GM19438 (cell line): ENCODE data around the gene TBC1D13.
"Not testable (repeated sequence)": the region's sequence is repeated elsewhere in the genome, so short reads cannot be mapped to it uniquely, and the experiment has no call there.

Source experiments
- ATAC-seq: cut with Tn5 transposase; IDR thresholded peaks from one replicate; pipeline ENCODE4 v1.9.1; 2021; ENCODE audit warnings: low read depth; ENCODE audit not compliant: unreplicated experiment

TBC1D13 gene

DNA sequence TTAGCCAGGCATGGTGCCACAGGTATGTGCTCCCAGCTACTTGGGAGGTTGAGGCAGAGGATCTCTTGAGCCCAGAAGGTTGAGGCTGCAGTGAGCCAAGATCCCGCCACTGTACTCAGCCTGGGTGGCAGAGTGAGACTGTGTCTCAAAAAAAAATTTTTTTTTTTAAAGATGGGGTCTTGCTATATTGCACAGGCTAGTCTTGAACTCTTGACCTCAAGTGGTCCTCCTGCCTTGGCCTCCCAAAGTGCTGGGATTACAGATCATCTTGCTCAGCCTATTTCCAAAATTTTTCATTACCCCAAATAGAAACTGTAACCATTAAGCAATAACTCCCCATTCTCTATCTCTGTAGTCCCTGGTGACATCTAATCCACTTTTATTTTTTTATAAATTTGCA is 4.4 kb upstream of the TBC1D13 start:
- ATAC-seq, result no peak

DNA sequence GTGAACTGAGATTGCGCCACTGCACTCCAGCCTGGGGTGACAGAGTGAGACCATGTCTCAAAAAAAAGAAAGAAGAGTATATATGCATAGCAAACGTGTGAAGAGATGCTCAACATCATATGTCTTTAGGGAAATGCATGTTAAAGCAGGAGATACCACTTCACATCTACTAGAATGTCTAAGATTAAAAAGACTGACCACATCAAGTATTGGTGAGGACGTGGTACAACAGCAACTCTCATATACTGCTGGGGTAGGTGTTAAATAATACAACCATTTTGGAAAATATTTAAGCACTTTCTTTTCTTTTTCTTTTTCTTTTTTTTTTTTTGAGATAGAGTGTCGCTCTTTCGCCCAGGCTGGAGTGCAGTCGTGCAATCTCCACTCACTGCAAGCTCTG is 1.6 kb upstream of the TBC1D13 start:
- no peak for ATAC-seq

DNA sequence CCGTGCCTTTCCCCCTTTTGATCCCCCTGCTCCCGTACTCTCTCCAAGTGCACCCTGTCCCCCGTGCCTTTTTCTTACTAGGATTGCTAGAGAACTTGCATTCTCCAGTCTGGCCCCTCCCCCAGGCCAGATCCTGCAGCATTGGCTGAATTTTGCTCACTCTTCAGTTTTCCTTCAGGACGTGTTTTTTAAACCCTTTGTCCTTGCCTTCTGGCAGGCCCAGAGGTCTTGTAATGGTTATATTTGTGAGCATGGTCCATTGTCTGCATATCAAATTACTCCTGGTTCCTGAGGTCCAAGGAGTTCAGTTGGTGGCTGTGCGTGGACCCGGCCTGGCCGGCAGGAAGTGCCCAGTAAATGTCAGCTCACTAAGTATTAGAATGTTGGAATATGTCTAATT is 606 bp downstream of the TBC1D13 start:
- no peak for ATAC-seq

DNA sequence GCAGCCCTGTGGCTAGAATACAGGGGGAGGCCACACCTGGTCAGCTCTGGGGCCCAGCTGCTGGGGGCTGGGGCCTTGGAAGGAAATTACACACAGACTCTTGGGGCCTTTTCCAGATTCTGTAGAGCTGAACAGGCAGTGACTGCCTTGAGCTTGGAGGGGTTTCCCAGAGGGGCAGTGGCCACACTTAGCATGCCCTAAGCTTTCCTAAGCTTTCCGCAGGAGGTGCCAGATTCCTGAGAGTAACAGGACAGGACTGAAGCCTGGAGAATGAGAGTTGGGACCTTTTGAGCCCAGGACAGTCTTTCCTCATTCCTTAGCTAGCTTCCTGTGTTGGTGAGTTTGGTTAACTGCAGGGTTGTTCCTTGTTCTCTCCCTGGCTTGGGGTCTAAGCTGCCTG is 1.4 kb downstream of the TBC1D13 start:
- ATAC-seq, result no peak

DNA sequence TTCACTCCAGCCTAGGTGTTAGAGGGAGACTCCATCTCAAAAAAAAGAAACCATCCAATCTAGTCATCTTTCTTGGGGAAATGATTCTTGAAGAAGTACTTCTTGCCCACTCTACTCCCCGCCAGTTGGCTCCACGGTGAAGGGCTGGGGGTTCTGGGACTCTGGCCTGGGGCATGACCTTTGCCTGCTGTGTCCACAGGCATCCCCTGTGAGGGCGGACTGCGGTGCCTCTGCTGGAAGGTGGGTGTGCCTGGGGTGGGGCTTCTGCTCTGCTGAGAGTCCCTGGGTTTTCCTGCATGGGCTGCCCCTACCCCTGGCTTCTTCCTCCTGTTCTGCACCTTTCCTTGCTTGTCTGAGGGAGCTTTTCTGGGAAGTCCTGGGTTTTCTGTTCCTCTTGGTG is 3.5 kb downstream of the TBC1D13 start:
- ATAC-seq, result no peak

DNA sequence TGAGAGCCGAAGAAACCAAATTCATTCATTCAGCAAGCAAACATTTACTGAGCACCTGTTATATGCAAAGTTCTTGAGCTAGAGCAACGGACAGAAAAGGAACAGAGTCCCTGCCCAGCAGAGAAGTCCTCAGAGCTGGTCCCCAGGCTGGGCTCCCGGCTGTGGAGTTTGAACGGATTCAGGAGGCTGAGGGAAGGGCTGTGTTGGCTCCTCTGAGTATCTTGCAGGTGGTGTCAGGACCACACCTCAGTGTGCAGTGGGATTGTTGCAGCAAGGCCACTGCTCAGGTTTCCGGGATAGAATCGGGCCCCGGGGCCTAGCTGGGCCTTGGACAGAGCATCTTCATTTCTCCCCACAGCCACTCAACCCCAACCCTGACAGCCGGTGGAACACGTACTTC is 5.1 kb downstream of the TBC1D13 start:
- no peak for ATAC-seq

DNA sequence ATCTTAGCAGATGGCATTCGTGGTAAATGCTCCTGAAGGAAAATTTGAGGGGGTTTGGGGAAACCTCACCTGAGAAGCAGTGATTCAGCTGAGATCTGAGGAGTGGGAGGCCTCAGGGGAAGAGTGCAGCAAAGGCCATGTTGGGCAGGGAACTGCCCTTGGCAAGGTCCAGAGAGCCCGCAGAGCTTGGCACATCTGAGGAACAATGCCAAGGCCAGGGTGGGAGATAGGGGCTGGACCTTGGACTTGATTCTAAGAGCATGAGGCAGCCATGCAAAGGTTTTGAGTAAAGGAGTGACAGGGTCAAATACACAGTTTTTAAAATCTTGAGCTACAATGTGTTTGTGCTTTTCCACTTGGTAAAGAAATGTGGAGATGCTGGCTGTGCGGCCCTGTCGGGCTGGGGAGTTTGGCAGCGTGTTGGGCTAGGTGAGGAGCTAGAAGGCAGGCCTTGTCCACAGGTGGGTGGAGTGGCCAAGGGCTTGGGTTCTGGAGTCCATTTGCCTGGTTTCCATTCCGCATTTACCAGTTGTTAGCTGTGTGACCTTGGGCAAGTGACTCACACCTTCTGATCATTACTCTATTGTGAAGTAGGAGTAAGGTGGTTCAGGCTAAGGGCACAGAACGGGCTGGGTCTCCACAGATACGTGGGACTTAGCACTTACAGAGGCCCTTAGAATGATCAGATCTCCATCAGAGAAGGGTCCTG is 6.1 kb downstream of the TBC1D13 start:
- no peak for ATAC-seq

DNA sequence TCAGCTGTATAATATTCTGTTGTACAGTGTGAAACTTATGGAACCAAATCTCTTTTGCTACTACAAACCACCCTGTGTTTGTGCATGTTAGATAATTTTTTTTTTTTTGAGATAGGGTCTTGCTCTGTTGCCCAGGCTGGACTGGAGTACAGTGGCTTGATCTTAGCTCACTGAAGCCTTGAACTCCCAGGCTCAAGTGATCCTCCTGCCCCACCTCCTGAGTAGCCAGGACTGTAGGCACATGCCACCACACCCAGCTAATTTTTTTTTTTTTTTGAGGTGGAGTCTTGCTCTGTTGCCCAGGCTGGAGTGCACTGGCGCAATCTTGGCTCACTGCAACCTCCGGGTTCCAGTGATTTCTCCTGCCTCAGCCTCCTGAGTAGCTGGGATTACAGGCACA is 7.9 kb downstream of the TBC1D13 start:
- ATAC-seq, result not testable (repeated sequence)

DNA sequence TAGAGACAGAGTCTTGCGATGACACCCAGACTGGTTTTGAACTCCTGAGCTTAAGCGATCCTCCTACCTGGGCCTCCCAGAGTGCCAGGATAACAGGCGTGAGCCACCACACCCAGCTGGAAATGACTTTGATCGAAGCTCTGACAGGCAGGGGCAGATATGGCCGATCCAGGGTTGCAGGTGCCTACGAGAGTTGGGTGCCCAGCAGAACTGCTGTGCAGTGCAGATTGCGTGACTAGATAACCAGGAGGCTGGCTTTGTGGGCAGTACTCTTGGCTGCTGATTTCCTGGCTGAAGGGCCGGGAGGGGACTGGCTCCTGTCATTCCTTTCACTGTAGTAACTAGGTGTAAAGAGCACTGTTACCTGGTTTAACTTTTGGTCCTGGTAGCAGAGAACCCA is 11.8 kb downstream of the TBC1D13 start:
- ATAC-seq, result no peak

DNA sequence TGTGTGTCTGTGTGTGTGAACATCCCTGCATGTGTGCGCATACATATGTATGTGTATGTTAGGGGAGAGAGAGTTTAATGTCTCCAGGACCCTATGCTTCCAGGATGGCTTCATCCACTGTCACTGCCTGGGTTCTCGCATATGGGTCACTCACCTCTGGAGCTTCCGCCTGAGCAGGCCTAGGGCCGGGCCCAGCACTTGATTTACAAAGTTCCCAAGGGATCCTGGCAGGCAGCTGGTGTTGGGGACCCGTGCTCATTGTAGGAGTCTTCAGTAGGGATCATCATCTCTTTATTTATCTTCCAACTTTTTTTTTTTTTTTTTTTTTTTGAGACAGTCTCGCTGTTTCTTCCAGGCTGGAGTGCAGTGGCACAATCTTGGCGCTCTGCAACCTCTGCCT is 13.0 kb downstream of the TBC1D13 start:
- ATAC-seq, result no peak

DNA sequence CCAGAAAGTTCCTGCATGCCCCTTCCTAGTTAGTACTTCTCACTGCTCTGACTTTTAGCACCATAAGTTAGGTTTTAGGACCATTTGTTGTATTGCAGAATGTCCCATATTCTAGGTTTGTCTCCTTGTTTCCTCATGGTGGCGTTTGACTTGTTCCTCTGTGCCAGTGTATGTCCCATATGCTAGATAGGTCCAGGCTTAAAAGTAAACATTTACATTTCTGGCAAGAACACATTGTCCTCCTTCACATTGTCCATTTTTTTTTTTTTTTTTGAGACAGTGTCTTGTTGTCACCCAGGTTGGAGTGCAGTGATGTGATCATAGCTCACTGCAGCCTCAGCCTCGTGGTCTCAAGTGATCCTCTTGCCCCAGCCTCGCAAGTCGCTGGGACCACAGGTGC is 15.4 kb downstream of the TBC1D13 start:
- ATAC-seq, result no peak

DNA sequence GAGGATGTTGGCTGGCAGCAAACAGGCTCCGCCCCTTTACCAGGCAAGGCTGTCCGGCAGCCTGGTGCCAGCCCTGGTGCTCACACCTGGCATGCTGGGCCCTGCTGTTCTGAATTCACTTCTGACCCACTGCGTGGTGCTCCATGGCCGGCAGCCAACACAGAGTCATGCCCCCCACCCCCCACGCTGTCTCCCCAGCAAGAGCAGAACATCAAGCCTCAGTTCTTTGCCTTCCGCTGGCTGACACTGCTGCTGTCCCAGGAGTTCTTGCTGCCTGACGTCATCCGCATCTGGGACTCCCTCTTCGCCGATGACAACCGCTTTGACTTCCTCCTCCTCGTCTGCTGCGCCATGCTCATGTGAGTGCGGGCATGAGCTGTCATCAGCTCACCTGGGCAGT is 18.6 kb downstream of the TBC1D13 start:
- ATAC-seq, result no peak

DNA sequence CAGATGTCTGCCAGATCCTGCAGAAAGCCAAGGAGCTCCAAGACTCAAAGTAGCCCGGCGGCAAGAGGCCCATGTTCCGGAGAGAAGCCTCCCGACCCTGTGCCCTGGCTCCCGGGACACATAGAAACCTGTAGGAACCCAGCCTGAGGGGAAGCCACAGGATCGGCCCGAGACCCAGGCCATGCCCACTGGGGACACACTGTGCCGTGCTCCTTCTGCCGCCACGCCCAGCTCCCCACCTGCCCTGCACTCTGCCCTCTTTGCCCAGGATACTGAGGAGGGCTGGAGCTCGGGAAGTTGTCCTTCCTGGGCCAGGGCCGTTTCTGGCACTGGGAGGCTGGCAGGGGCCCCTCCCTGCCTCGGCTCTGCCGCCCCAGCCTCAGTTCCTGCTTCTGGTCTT is 20.8 kb downstream of the TBC1D13 start:
- ATAC-seq, result no peak

DNA sequence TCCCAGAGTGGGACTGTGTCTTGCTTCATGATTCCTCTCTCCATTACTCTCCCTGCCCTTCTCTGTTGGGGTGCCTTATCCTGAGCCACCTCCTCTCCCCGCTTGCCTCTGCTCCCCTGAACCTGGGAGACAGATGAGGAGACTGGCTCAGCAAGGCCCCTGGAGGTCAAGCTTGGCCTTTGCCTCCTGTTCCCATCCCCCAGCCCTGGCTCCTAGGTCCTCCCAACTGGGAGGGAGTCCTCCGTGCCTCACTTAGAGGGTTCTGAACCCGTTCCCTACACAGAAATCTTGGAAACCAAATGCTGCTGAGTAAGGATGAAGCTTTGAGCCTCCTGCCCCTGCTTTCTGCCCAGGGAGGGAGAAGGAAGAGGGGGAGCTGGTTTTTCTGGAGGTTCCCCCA is 21.5 kb downstream of the TBC1D13 start:
- ATAC-seq, result no peak

DNA sequence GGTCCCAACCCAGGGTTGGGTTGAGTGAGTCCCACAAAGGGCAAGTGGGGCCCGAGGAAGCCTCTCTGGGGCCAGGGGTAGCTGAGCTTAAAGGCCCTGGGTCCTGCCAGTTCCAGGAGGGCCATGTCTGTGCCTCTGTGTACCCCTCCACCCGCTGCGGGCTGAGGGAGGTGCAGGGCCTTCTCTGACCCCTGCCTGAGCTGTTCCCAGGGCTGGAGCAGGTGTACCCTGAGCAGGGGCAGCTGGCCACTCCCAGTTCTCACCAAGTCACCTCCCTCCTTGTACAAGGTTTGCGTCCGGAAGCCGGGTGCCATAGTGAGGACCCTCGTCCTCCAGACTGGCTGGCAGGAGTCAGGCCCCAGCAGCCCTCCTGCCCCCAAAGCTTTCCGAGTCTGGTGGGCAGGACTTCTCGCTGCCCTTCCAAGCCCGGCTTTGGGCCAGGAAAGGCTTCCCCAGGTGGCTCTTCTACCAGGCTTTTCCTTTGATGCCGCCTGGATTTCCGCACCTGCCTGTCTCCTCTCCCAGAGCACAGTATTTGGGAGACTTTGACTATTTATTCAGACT is 22.1 kb downstream of the TBC1D13 start:
- ATAC-seq, result no peak

DNA sequence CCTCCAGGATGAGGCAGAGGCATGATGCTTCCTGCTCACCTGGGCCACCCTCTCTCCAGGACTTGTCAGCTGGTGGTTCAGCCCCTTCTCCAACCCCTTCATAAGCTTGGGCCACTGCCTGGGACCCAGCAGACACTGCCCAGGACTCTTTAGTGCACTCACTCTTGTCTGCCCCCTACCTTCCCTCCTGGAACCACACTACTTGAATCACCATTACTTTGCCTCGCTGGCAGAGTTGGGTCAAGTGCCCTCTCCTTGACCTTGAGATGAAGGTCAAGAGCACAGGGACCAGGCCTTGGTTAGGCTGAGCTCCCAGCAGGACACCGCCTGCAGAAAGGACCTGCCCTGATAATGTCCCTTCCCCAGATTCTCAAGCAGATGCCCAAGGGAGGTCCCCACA is 22.8 kb downstream of the TBC1D13 start:
- no peak for ATAC-seq

DNA sequence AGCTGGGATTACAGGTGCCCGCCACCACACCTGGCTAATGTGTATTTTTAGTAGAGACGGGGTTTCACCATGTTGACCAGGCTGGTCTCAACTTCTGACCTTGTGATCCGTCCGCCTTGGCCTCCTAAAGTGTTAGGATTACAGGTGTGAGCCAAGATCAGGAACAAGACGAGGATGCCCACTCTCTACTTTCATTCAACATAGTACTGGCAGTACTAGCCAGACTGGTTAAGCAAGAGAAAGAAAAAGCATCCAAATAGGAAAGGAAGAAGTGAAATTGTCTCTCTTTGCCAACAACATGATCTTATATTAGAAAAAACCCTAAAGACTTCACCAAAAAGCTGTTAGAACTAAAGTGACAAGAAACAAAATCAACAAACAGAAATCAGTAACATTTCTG is 23.8 kb downstream of the TBC1D13 start:
- ATAC-seq, result no peak

DNA sequence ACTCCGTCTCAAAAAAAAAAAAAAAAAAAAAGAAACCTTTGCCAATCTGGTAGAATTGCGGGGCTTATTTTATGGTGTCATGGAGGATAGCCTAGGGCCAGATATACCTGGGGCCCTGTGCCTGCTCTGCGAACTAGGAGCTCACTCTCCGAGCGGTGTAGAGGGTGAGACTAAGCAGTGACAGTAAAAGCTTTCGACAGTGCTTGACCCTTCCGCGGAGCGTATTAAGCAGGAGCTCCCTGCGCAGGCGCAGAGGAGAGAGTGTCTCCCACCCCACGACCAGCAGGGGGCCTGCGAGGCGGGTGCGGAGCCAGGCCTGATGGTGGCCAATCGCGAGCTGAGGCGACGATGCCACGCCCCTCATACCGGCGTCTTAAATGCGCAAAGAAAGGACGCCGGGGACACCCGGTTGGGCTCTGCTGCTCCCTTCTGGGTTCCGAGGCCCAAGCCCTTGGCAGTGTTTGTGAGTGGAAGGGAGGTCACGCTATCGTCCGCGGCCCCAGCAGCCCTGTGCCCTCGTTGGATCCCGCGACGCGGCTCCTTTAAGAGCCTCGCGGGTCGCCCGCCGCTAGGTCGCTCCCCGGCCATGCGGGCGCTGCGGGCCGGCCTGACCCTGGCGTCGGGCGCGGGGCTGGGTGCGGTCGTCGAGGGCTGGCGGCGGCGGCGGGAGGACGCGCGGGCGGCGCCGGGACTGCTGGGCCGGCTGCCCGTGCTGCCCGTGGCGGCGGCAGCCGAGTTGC is 31.2 kb downstream of the TBC1D13 start, which contains the start of gene ENDOG:
Gene ENDOG (plus strand): TSS at position 402 of the 740 bp plus-strand sequence. CDS start 185 bp downstream, at position 587.
- ATAC-seq, result peak; percentile 85

DNA sequence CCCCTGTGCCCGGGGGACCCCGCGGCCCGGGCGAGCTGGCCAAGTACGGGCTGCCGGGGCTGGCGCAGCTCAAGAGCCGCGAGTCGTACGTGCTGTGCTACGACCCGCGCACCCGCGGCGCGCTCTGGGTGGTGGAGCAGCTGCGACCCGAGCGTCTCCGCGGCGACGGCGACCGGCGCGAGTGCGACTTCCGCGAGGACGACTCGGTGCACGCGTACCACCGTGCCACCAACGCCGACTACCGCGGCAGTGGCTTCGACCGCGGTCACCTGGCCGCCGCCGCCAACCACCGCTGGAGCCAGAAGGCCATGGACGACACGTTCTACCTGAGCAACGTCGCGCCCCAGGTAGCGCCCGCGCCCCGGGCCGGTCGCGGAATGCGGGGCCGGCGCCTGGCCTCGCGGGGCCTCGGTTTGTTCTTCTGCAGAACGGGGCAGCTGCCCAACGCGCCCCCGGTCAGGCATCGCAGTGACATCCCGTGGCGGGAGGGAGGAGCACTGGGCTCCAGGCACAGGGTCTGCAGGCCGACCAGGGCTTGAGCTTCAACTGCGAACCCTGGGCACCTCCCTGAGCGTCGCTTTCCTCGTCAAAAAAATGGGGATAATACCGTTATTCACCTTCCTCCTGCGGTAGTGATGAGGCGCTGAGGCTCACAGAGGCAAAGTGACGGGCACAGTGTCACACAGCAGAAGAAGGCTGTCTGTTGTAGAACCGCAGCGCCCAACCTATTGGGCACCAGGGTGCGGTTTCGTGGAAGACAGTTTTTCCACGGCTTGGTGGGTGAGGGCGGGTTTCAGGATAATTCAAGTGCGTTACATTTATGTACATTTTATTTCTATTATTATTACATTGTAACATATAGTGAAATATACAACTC is 32.0 kb downstream of the TBC1D13 start:
- peak; percentile 35 for ATAC-seq

DNA sequence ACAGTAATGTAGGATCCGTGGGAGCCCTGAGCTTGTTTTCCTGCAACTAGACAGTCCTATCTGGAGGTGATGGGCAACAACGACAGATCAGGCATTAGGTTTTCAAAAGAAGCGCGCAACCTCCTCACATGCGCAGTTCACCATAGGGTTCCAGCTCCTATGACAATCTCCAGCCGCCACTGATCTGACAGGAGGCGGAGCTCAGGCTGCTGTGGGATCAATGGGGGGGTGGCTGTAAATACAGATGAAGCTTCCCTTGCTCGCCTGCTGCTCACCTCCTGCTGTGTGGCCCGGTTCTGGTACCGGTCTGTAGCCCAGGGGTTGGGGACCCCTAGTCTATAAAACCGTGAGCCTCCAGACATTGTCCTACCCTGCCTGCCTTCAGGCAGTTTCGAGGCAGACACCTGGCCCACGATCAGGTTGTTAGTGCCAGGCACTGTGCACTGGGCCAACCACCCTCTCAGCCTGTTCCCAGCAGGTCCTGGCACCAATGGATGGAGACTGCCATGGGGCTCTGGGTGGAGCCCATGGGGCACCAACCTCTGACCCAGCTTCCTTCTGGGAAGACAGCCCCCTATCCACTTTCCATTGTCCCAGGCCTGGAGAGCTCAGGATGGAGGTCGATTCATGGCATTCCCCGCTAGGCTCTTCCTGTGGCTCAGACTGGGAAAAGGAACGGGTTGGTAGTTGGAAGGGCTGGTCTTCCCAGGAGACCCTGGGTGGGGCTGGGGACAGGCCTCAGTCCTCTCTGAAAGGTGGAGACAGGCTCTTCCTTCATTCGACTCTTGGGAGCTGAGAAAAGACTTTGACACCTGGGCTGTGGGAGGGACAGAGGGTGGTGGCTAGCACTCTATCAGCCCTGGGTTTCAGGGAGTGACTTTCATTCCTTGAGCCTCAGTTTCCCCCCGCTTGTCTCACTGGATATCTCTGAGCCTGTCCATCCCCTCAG is 32.9 kb downstream of the TBC1D13 start:
- ATAC-seq, result no peak
